C4-2B (cell line): Measurements from ENCODE around the gene DOLK.

Source experiments
- H3K27ac ChIP-seq: fragments of 450-650 bp; 2 replicates; pipeline ENCODE4 v1.5.1; 2017
- ZFX ChIP-seq: fragments of 450-650 bp; IDR thresholded peaks from 2 replicates; pipeline ENCODE4 v1.6.1; 2017
- TF ChIP-seq, protein P1 (sequence below): fragments of 450-650 bp; conservative IDR thresholded peaks from 2 replicates; pipeline ENCODE4 v1.5.1; 2017; ENCODE audit warnings: mild to moderate bottlenecking

Gene DOLK

DNA sequence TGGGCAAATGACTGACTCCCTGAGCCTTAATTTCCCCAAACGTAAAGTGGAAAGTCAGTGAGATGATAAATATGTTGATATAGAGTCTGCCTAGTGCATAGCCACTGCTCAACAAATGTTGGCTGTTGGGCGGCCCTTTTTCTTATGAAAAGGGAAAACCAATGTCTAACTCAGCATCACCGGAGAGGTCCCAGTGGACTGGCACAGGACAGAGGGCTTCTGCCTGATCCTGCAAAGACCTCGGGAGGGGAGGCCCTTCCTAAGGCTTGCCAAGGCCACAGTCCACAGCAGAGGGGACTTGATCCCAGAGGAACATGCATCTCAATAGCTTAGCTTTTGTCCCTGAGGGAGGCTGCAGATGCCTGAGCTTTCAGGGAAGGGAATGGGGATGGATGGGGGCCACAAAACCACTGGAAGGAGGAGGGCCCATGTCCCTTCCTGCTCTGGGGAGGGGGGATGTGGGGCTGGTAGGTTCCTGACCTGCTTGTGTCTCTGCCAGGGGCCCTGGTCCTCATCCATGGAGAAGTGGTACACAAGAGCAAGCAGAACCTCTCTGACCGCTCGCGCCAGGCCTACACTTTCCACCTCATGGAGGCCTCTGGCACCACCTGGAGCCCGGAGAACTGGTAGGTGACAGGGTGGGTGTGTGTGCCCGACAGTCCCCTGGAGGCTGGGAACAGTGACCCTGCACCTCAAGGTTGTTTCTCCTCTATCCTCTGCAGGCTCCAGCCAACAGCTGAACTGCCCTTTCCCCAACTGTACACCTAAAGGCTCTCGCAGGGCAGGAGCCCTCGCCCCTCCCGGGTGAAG is 6.3 kb downstream of the DOLK start:
- TF ChIP-seq, protein P1, sequence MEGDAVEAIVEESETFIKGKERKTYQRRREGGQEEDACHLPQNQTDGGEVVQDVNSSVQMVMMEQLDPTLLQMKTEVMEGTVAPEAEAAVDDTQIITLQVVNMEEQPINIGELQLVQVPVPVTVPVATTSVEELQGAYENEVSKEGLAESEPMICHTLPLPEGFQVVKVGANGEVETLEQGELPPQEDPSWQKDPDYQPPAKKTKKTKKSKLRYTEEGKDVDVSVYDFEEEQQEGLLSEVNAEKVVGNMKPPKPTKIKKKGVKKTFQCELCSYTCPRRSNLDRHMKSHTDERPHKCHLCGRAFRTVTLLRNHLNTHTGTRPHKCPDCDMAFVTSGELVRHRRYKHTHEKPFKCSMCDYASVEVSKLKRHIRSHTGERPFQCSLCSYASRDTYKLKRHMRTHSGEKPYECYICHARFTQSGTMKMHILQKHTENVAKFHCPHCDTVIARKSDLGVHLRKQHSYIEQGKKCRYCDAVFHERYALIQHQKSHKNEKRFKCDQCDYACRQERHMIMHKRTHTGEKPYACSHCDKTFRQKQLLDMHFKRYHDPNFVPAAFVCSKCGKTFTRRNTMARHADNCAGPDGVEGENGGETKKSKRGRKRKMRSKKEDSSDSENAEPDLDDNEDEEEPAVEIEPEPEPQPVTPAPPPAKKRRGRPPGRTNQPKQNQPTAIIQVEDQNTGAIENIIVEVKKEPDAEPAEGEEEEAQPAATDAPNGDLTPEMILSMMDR: no peak
- no peak for TF ChIP-seq ZFX
- H3K27ac ChIP-seq: no peak overlapping the region

DNA sequence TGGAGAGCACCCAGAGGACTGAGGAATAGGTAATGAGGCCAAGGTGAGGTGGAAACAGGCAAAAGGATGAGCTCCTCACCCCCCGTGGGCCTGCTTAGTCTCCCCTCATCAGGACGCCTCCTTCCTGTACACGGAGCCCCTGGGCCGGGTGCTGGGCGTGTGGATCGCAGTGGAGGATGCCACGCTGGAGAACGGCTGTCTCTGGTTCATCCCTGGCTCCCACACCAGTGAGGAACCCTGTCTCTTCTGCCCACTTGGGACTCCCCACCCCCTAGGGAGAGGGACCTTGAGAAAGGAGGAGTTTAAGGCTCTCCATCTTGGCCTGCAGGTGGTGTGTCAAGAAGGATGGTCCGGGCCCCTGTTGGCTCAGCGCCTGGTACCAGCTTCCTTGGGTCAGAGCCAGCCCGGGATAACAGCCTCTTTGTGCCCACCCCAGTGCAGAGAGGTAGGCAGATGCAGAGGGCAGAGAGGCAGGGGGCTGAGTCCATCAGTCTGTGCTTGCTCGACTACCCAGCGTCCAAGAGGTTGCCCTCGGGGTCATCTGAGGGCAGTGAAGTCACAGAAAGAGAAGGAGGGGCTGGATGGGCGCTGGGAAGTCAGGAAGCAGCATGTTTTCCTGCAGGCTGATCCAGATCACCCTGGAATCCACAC is 7.0 kb downstream of the DOLK start:
- no peak overlapping the region for H3K27ac ChIP-seq

DNA sequence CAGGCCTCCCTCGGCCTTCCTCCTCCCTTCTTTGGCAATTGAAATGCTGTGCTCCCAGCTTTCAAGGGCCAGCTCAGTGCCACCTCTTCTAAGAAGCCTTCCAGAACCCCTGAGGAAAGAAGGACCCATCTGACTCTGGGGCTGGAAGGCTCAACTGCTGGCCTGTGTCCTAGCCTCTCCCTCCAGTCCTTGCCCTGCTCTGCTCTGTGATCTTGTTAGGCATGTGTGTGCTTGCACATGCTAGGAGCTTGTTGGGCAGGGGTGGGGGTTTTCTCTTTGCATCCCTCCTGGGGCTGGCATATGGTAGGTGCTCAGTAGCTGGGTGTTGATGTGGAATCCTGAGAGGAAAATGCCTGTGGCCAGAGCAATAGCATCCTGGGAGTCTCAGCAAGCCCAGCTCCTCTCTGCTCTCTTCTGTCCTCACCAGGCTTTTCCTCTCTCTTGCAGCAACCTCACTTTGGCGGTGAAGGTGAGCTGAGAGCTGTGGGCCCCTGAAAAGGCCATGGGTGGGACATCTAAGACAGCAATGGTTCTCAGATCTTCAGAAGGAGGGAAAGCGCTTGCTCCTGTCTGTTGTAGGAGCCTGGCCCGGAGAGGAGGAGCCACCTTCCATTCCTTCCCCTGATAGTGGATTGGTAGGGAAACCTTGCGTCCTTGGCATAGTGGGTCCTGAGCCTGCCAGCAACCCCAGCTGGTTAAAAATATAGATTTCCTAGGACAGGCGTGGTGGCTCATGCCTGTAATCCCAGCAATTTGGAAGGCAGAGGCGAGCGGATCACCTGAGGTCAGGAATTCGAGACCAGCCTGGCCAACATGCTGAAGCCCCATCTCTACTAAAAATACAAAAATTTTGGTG is 9.9 kb downstream of the DOLK start:
- H3K27ac ChIP-seq: no peak overlapping the region
- no peak for TF ChIP-seq ZFX
- TF ChIP-seq, protein P1: no peak

More for the DNA sequence above, 7.0 kb downstream of the DOLK start:
- TF ChIP-seq ZFX: no peak
- TF ChIP-seq, protein P1: no peak

DNA sequence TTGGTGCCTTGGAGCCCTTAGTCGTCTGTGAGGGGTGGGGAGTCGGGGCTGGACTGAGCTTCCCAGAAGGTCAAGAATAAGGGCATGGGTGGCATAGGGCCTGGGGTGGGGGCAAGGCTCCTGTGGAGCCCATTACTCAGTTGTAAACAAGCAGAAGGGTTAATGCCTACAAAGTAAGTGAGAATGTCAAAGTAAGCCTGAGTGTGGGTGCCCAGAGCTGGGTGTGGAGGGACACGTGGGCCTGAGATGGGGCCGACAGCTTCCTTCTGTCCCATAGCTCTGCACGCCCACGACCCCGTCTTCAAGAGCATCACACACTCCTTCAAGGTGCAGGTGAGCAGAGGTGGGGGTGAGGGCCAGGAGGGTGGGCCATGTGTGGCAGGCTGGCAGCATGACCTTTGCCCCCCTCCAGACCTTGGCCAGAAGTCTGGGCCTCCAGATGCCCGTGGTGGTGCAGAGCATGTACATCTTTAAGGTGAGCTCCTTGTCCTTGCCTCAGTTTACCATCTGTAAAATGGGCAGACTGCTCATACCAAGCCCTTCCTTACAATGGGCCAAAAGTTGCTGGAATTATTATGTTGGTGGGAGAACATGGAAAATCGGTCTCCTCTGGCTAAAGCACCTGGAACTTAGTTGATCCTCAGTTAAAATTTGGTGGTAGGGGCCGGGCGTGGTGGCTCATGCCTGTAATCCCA is 11.1 kb downstream of the DOLK start:
- no peak overlapping the region for H3K27ac ChIP-seq
- TF ChIP-seq ZFX: no peak

DNA sequence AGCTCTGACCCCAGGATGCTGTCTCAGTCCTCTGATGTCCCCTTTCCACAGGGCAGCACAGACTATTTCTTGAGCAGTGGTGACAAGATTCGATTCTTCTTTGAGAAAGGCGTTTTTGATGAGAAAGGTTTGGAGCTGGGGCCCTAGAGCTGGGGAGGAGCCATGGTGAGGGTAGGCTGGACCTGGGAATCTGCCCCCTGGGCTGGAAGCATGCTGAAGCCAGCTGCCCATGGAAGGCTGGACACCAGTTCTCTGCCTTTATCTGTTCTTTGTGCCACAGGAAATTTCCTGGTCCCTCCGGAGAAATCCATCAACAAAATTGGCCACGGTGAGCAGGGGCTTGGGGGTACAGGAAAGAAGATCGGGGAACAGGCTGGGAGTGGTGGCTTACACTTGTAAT is 13.7 kb downstream of the DOLK start:
- TF ChIP-seq, protein P1: no peak
- TF ChIP-seq ZFX: no peak
- no peak overlapping the region for H3K27ac ChIP-seq

DNA sequence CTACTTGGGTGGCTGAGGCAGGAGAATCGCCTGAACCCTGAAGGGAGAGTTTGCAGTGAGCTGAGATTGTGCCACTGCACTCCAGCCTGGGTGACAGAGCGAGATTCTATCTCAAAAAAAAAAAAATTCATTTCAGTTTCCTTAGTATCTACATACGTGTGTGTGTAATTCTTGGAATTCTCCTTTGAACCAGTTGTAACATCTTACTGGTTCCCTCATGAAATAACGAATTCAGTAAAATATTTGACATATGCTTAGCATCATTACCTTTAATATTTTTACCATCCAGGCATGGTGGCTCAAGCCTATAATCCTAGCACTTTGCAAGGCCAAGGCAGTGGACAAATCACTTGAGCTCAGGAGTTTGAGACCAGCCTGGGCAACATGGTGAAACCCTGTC is 17.8 kb downstream of the DOLK start:
- no peak for TF ChIP-seq ZFX
- TF ChIP-seq, protein P1: no peak
- H3K27ac ChIP-seq: no peak overlapping the region

DNA sequence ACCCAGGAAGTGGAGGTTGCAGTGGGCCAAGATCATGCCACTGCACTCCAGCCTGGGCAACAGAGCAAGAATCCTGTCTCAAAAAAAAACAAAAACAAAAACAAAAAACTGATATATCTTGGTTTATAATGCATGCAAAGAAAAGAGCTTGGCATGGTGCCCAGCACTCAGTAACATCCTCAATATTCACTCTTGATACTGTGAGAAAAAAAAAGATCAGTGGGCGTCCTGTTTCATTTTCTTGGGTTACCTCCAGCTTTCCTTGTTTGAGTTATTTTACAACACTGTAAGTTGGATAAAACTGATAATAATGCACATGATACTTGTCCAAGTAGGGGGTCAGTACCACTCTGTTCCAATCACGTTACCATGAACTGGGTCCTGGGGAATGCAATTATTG is 18.8 kb downstream of the DOLK start:
- no peak for TF ChIP-seq ZFX
- TF ChIP-seq, protein P1: no peak
- H3K27ac ChIP-seq: no peak overlapping the region
